ENCODE results near the gene UGT8.

DNA sequence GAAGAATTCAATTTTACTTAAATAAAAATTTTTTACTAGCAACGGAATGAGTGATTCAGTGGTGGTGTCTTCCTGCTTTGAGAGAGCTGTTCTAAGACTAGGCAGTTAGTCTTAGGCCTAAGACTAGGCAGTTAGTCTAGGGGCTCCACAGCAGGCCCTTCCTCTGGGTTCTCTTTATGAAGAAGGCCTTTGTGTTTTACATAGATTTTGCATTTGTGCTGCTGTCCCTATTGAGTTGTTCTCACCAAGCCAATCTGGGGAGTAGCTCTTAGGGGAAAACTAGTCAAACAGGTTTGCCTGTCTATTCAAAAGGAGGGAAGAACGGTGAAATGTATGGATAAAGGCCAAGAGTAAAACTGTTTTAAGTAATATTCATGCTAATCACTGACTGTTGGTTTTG lies 7.6 kb downstream of the UGT8 start:
- TF ChIP-seq EZH2 (IDR thresholded peaks at IDR 0.05) (no peak), POLR2AphosphoS5 (IDR thresholded peaks at IDR 0.05; ENCODE audit: borderline replicate concordance, low read depth, low read length) (no peak), FOXP2 (optimal IDR thresholded peaks at IDR 0.05; ENCODE audit: control extremely low read depth, extremely low read length, insufficient read depth) (no peak)
